GOT3 (cell line): ENCODE results near the gene ZNF326.

Experiments used
- DNase-seq: peaks from one replicate; lab custom pipeline; 2025; ENCODE audit warnings: mixed read lengths; lab: John Stamatoyannopoulos, UW

ZNF326 gene

GRCh38 chr1:89994805-89995597, at the start of gene ZNF326:
ZNF326 (plus strand) TSS chr1:89995110; CDS start chr1:89995258, 148 bp downstream.
- DNase-seq = peak; percentile 62

- no peak for DNase-seq
These were observed 48.9 kb upstream of the ZNF326 start for GRCh38 chr1:89945852-89946476.

GRCh38 chr1:89946532-89946931, 48.4 kb upstream of the ZNF326 start:
- DNase-seq = no peak

DNA sequence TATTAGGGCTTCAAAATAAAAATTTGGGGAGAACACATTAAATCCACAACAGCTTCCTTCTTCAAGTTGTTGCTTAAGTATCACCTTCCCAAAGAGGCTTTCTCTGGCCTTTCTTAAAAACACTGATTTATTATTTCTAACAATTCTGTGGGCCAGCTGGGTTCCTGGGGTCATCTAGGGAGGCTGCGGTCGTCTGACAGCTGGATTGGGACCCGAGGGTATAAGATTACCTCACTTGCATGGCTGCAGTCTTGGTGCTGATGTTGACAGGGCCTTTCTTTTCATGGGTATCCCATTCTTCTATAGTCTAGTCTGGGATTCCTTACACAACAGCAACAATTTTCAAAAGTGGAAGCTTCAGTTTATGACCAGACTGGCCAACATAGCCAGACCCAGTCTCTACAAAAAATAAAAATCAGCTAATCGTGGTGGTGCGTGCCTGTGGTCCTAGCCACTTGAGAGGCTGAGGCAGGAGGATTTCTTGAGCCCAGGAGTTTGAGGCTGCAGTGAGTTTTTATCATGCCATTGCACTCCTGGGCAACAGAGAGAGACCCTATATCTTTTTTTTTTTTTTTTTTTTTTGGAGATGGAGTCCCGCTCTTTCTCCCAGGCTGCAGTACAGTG, 46.1 kb upstream of the ZNF326 start:
- DNase-seq = no peak

DNA sequence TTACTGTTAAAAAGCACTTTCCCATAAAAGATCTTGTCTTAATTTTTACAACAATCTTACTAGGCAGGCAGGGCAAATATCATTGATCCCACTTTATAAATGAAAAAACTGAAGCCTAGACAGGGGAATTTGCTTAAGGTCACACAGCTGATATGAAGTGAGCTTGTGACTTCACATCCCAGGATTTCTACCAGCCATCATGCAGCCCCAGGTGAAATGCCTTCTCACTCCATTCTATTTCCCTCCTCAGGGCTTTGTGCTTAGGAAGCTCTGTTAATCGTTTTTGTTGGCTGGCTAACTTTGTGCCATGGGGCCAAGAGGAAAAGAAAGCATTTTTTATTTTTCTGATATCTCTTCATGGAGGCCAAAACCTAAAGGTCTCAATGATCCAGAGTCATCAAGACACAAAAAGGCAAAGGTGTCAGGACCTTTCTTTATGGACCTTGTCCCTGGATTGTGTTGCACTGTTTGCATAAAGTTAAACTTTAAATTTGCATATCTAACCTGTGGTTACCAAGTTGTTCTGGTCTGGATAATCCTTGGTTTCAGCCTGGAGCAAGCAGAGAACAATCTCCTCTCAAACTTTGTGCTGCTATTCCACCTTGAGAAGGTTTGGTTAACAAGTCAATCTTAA, 44.8 kb upstream of the ZNF326 start:
- DNase-seq = no peak

- no peak for DNase-seq
These were observed 44.2 kb upstream of the ZNF326 start for GRCh38 chr1:89950703-89951102.

DNA sequence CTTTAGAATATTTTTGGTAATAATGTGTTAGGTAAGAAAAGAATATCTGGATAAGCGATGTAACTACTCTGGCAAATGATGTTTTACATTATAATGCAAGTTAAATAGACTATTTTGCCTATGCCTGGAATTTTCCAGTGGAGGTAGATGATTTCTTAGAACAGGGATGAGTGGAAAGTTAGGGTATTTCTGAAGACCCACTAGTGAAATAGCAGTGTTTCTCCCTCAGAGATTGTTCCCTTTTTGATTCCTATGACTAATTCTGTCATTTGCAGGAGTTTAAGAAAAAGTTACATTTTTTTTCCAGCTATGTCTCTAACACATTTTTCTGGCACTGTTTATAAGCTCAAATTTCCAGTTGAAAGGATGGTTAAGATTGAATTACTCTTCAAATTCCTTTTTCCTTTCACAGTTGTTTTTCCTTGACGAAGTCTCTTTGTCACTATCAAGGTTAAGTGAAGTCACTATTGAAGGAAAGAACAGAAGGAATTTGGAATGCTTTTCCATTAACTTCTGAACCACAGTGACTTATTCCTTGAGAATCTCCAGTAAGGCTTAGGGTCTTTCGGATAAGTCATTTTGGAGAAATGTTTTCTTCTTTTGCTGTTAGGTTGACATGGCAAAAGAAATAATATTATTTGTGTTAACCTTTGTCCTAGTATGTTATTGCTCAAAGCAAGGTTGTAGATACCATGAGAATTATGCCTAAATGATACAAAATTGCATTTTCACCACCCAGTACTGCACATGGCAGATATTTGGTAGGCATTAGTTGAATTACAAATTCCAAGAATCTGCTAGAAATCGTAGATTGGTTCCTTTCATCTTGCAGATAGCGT, 42.9 kb upstream of the ZNF326 start:
- DNase-seq = no peak

- no peak for DNase-seq
These were observed 42.2 kb upstream of the ZNF326 start for GRCh38 chr1:89952605-89953130.

DNA sequence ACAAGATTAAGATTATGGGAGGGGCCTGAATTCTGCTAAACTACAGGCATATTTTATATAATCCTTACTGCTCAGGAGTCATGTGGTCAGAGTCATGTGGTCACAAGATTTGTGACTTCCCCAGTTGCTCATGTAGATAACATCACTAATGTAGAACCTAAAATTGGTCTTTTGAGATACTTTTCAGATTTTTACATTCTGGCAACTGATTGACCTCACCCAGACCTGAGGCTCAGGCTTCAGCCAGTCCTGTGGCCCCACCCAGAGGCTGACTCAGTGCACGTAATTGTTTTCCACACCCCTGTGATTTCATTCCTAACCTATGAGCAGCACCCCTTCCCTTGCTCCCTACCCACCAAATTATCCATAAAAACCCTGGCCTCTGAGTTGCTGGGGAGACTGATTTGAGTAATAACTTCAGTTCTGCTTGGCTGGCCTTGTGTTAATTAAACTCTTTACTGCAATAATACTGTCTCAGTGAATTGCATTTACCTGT, 41.7 kb upstream of the ZNF326 start:
- DNase-seq = no peak

GRCh38 chr1:89953929-89954328, 41.0 kb upstream of the ZNF326 start:
- no peak for DNase-seq

GRCh38 chr1:89954401-89954800, 40.5 kb upstream of the ZNF326 start:
- no peak for DNase-seq

GRCh38 chr1:89955311-89956205, 39.4 kb upstream of the ZNF326 start:
- DNase-seq = no peak

DNA sequence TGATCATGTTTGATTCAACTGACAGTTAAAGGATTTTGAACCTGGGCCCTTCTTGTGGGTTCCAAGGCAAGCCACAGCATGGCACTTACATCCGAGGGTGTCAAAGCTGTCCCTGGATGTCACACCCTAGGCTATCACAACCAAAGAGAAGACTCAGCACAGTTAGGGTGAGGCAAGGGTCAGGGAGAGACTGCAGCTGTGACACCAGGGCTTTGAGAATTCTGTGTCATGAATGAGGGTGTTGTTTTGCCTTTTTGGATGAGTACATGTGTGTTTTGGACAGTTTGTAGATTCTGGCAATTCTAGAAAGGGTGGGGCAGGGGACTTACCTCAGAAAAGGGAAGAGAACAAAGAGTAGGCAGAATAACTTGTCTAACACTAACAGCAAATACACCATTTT, 37.8 kb upstream of the ZNF326 start:
- DNase-seq = no peak

GRCh38 chr1:89958851-89959654, 35.9 kb upstream of the ZNF326 start:
- DNase-seq = no peak

GRCh38 chr1:89959719-89960118, 35.2 kb upstream of the ZNF326 start:
- no peak for DNase-seq

GRCh38 chr1:89962024-89962741, 32.7 kb upstream of the ZNF326 start:
- DNase-seq = no peak

DNA sequence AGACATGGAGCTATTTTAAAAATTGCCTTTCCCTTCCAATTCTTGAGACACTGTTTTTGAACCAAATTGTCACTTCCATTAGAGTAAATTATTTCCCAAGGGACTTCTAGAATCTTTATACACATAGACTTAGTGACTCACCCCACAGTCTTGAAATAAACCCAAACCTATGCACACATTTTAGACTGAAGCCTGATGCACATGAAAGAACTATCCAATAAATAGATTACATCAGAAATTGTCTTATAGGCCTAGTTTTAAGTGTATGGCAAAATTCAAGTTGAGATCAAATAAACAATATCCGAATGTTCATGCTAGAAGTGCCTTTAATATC, 32.2 kb upstream of the ZNF326 start:
- no peak for DNase-seq

- no peak for DNase-seq
These were observed 29.6 kb upstream of the ZNF326 start for GRCh38 chr1:89965193-89965768.

DNA sequence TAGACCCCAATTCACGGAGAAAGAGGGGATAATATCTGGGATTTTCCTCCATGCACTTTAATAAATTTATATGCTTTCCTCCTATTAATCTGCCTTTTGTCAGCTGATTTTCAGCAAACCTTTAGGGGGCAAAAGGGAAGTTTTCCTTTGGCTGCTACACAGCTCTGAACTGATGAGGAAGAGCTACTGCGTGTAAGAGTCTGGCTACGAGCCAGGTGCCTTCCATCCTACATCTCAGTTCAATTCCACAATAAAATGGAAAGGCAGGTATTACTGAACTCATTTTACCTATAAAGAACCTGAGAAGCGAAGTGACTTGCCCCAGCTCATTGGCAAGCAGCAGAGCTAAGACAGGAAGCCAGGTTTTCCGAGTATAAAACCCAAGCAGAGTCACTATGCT, 28.3 kb upstream of the ZNF326 start:
- DNase-seq = no peak
